ENCODE data around the gene ABLIM3.

ABLIM3 gene

GRCh38 chr5:149277801-149278200 lies 136.5 kb downstream of the ABLIM3 start:
- ATAC-seq, result no peak
- TF ChIP-seq PPARA (CRISPR knock-in tag; IDR thresholded peaks at IDR 0.05; ENCODE audit: borderline replicate concordance) (no peak), ZNF70 (CRISPR knock-in tag; IDR thresholded peaks at IDR 0.05) (no peak), TCF4 (CRISPR knock-in tag; IDR thresholded peaks at IDR 0.05; ENCODE audit: borderline replicate concordance) (no peak), ZC3H10 (CRISPR knock-in tag; IDR thresholded peaks at IDR 0.05) (no peak), ARNTL (CRISPR knock-in tag; IDR thresholded peaks at IDR 0.05; ENCODE audit: borderline replicate concordance, low read depth) (no peak), ZFP30 (CRISPR knock-in tag; IDR thresholded peaks at IDR 0.05) (no peak), BACH2 (CRISPR knock-in tag; IDR thresholded peaks at IDR 0.05; ENCODE audit: borderline replicate concordance) (no peak), PATZ1 (CRISPR knock-in tag; IDR thresholded peaks at IDR 0.05; ENCODE audit: borderline replicate concordance) (no peak), ZNF565 (CRISPR knock-in tag; conservative IDR thresholded peaks at IDR 0.05; ENCODE audit: low read depth) (no peak), RARB (CRISPR knock-in tag; IDR thresholded peaks at IDR 0.05) (no peak)
- TF ChIP-seq, protein P1, sequence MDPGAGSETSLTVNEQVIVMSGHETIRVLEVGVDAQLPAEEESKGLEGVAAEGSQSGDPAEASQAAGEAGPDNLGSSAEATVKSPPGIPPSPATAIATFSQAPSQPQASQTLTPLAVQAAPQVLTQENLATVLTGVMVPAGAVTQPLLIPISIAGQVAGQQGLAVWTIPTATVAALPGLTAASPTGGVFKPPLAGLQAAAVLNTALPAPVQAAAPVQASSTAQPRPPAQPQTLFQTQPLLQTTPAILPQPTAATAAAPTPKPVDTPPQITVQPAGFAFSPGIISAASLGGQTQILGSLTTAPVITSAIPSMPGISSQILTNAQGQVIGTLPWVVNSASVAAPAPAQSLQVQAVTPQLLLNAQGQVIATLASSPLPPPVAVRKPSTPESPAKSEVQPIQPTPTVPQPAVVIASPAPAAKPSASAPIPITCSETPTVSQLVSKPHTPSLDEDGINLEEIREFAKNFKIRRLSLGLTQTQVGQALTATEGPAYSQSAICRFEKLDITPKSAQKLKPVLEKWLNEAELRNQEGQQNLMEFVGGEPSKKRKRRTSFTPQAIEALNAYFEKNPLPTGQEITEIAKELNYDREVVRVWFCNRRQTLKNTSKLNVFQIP (CRISPR knock-in tag; IDR thresholded peaks at IDR 0.05; ENCODE audit: borderline replicate concordance, low read depth), result no peak

- TF ChIP-seq, protein P1 (CRISPR knock-in tag; IDR thresholded peaks at IDR 0.05; ENCODE audit: borderline replicate concordance, low read depth), result no peak
- TF ChIP-seq ZC3H10 (CRISPR knock-in tag; IDR thresholded peaks at IDR 0.05), result no peak
- no peak for TF ChIP-seq TOX (CRISPR knock-in tag; IDR thresholded peaks at IDR 0.05; ENCODE audit: borderline replicate concordance)
- TF ChIP-seq TCF4 (CRISPR knock-in tag; IDR thresholded peaks at IDR 0.05; ENCODE audit: borderline replicate concordance), result no peak
- no peak for TF ChIP-seq ESRRG (CRISPR knock-in tag; IDR thresholded peaks at IDR 0.05)
- TF ChIP-seq PPARA (CRISPR knock-in tag; IDR thresholded peaks at IDR 0.05; ENCODE audit: borderline replicate concordance), result no peak
- no peak for TF ChIP-seq ZFP3 (CRISPR knock-in tag; IDR thresholded peaks at IDR 0.05)
- TF ChIP-seq SNAI2 (CRISPR knock-in tag; IDR thresholded peaks at IDR 0.05), result no peak
- no peak for TF ChIP-seq BACH2 (CRISPR knock-in tag; IDR thresholded peaks at IDR 0.05; ENCODE audit: borderline replicate concordance)
- TF ChIP-seq, protein P2, sequence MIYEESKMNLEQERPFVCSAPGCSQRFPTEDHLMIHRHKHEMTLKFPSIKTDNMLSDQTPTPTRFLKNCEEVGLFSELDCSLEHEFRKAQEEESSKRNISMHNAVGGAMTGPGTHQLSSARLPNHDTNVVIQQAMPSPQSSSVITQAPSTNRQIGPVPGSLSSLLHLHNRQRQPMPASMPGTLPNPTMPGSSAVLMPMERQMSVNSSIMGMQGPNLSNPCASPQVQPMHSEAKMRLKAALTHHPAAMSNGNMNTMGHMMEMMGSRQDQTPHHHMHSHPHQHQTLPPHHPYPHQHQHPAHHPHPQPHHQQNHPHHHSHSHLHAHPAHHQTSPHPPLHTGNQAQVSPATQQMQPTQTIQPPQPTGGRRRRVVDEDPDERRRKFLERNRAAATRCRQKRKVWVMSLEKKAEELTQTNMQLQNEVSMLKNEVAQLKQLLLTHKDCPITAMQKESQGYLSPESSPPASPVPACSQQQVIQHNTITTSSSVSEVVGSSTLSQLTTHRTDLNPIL (CRISPR knock-in tag; IDR thresholded peaks at IDR 0.05; ENCODE audit: low read depth), result no peak
- TF ChIP-seq ZNF70 (CRISPR knock-in tag; IDR thresholded peaks at IDR 0.05), result no peak
- TF ChIP-seq CSDC2 (CRISPR knock-in tag; IDR thresholded peaks at IDR 0.05), result no peak
- no peak for TF ChIP-seq ZNF8 (CRISPR knock-in tag; IDR thresholded peaks at IDR 0.05)
- no peak for TF ChIP-seq PATZ1 (CRISPR knock-in tag; IDR thresholded peaks at IDR 0.05; ENCODE audit: borderline replicate concordance)
- no peak for ATAC-seq
Measured at GRCh38 chr5:149278451-149279210, 137.3 kb downstream of the ABLIM3 start.

- ATAC-seq, result no peak
- TF ChIP-seq ESRRG (CRISPR knock-in tag; IDR thresholded peaks at IDR 0.05), result no peak
- no peak for TF ChIP-seq GLIS3 (CRISPR knock-in tag; IDR thresholded peaks at IDR 0.05)
- TF ChIP-seq SNAI2 (CRISPR knock-in tag; IDR thresholded peaks at IDR 0.05), result no peak
- no peak for TF ChIP-seq RARB (CRISPR knock-in tag; IDR thresholded peaks at IDR 0.05)
- no peak for TF ChIP-seq PATZ1 (CRISPR knock-in tag; IDR thresholded peaks at IDR 0.05; ENCODE audit: borderline replicate concordance)
- no peak for TF ChIP-seq PPARA (CRISPR knock-in tag; IDR thresholded peaks at IDR 0.05; ENCODE audit: borderline replicate concordance)
- no peak for TF ChIP-seq TSHZ2 (CRISPR knock-in tag; IDR thresholded peaks at IDR 0.05)
- TF ChIP-seq ZNF565 (CRISPR knock-in tag; conservative IDR thresholded peaks at IDR 0.05; ENCODE audit: low read depth), result no peak
- no peak for TF ChIP-seq ZC3H10 (CRISPR knock-in tag; IDR thresholded peaks at IDR 0.05)
- TF ChIP-seq CSRNP3 (CRISPR knock-in tag; IDR thresholded peaks at IDR 0.05), result no peak
Measured at GRCh38 chr5:149279661-149280060, 138.4 kb downstream of the ABLIM3 start.

Data from SK-N-SH treated with all-trans-retinoic acid at 6 μM for 48 hours (cell line).